ENCODE results near the gene GON7.

The GON7 gene

DNA sequence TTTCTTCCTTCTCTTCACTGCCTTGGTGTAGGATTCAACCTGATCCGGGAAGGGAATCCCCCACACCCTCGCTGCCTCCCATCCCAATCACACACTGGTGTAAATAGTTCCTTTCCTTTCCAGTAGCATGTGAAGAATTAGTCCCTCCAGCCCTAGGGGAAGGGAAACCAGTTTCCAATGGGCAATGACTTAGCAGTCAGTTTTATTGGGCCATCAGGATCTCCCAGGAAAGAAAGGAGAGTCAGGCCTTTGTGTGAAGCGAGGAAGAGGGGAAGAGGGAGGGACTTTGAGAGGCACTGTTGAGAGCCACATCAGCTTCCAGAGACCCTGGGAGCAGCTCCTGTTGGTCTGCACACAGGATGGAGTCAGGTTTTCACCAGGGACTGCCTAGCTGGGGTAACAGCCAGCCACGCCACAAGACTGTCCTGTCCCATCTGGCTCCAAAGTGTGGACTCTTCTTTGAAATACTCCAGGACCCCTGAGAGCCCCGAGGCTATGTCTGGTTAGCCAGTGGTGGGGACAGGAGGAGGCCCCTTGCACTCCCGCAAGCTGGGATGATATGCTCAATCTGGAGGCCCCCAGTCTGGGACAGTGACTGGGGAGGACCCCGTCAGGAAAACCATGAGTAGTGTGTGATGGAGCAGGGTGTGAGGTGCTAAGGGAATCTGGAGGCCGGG is 50.0 kb downstream of the GON7 start:
- no peak for DNase-seq

GRCh38 chr14:93155667-93156066 is 51.2 kb downstream of the GON7 start:
- no peak for DNase-seq

GRCh38 chr14:93153121-93153520 is 53.7 kb downstream of the GON7 start:
- DNase-seq = no peak
